HG02938 (cell line): Measurements from ENCODE around the gene CST3.
"Not testable (repeated sequence)": the region's sequence is repeated elsewhere in the genome, so short reads cannot be mapped to it uniquely, and the experiment has no call there.

Experiments
- ATAC-seq: cut with Tn5 transposase; IDR thresholded peaks from one replicate; pipeline ENCODE4 v1.9.1; 2021; ENCODE audit warnings: mild to moderate bottlenecking, moderate library complexity; ENCODE audit not compliant: unreplicated experiment

Gene CST3

DNA sequence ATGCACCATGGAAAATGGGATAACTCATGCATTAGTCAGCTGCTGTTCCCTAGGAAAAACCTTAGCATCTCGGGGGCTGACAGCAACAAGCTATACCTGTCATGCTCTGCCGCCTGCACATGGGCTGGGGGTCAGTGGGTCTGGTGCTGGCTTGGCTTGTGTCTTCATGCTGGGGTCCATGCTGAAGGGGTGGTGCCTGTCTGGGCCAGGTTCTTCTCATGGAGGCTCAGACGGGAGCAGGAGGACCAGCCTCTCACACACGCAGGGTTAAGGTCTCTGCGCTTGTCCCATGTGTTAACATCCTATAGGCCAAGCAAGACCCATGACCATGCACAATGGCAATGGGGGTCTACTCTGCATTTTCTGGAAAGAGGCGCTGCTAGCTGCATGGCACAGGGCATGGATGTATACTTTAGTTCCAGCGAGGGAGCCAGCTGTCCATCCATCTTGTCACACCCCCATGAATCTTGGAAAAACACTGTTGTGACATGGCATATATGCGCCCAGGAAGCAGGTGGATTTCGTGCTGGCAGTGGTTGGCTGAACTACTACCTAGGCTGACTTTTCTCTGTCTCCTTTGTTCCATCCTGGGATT is 24.6 kb upstream of the CST3 start:
- ATAC-seq = no peak

DNA sequence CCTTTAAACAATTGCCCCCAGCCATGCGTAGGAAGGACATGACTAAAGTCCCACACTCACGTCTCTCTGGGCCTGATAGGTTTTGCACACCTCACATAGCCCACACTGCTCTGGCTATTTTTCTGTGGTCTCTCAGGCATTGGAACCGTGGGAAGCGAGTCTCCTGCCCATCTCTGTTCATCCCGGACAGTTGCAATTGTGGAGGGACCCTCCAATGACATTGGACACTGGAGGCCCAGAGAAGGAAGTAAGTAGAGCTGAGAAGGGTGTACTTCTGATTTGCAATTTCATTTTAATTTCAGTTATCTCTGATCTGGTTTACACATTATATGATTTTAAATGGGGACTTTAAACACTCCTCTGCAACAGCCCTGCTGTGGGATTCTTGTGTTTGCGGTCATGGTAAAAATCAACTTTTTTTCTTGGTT is 23.3 kb upstream of the CST3 start:
- ATAC-seq = no peak

DNA sequence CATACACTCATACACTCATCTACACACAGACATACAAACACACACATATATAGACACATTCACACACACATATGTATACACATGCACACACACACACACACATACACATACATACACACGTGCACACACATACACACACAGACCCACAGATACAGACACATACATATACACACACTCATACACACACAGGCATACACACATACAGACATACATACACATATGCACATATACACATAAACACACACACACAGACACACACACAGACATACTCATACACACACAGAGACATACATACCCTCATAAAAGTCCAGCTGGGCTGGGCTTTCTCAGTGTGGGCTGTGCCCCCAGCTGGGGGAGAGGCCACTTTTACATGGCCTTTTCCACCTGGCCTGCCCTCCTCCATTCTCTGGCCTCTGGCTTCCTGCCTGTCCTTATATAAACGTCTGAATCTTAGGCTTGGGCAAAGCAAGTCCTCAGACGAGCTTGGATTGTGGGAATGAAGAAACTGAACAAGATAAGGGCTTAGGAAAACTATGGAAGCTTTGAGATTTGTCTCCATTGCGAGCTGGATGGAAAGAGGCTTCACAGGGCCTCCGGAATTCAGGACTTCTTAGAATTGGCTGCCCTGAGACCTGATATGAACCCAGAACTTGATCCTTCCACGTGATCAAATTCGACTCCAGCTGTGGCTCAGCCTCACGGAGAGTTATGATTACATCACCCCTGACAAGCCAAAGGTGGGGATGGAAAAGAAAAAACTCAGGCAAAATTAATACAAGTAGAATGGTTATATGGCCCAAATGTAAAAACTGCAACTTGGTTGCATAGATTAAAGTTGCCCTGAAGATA is 22.5 kb upstream of the CST3 start:
- no peak for ATAC-seq

DNA sequence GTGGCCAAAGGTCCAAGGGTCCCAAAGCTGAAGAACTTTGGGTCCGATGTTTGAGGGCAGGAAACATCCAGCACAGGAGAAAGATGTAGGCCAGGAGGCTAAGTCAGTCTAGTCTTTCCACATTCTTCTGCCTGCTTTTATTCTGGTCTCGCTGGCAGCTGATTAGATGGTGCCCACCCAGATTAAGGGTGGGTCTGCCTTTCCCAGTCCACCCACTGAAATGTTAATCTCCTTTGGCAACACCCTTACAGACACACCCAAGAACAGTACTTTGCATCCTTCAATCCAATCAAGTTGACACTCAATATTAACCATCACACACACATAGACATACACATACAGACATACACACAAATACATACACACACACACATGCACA is 21.8 kb upstream of the CST3 start:
- ATAC-seq = not testable (repeated sequence)

DNA sequence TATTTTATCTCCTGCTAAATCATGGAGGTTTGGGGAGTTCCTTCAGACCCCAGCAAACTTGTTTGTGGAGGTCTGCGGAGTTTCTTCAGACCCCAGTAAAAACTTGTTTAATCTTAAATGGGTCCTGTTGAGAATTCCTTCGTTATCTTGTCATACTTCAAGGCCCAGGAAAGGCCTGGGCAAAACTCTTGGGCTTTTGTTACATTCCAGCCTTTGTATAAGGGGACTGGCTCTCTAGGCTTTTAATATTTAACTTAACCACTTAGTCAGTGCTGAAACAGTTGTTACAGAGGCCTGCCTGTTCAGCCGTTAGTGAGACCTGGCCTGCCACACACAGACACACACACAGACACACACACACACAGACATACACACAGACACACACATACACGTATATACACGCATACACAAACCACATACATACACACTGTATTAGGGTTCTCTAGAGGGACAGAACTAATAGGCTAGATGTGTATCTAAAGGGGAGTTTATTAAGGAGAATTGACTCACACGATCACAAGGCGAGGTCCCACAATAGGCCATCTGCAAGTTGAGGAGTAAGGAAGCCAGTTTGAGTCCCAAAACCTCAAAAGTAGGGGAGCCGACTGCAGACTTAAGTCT is 21.3 kb upstream of the CST3 start:
- ATAC-seq = no peak

DNA sequence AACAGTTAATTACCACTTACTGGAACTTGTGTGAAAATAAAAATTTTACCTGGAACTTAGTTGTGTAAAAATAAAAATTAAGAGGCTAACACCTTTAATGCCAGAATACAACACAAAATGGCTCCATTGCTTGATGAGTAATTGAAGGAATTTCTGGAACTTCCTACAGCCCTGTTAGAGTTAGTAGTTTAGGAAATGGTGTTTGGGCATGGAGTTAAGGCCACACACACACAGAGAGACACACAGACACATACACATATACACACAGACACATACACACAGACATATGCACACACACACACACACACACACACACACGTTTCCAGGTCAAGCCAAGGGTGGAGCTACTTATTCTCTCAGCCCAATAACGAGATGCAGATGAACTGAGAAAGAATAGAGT is 20.6 kb upstream of the CST3 start:
- ATAC-seq = no peak

DNA sequence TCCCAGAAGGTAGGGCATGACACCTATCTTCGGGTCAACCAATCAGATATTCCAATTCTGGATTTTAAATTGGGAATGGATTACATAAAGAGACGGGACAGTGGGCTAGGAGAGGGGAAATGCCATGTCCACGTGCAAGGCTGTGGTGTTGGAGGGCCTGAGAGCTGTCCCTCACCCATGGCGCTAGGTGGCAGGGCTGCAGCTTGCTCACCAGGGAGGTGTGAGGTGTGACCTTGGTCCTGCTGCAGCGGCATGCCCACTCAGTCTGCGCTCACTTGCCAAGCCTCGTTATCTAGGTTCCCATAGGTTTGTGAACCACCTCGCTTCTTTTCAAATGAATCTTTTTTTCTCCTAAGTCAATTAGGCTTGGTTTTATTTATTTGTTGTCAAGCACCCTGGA is 19.4 kb upstream of the CST3 start:
- ATAC-seq = no peak

DNA sequence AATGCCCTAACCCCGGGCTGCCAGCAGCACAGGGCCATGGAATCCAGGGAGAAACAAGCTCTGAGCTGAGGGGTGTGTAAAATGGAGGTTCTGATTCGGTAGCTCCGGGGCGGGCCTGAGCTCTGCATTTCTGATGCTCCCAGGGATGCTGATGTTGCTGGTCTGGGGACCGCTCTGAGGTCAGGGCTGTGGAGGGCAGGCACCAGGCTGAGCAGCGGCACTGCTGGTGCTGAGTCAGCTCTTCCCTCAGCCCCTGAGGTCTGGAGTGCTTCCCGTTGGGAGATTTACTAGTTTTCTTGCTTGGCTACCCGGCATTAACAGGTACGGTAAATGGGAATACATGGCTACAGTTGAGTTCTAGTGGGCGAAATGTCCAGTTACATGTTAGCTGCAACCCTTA is 18.6 kb upstream of the CST3 start:
- no peak for ATAC-seq

DNA sequence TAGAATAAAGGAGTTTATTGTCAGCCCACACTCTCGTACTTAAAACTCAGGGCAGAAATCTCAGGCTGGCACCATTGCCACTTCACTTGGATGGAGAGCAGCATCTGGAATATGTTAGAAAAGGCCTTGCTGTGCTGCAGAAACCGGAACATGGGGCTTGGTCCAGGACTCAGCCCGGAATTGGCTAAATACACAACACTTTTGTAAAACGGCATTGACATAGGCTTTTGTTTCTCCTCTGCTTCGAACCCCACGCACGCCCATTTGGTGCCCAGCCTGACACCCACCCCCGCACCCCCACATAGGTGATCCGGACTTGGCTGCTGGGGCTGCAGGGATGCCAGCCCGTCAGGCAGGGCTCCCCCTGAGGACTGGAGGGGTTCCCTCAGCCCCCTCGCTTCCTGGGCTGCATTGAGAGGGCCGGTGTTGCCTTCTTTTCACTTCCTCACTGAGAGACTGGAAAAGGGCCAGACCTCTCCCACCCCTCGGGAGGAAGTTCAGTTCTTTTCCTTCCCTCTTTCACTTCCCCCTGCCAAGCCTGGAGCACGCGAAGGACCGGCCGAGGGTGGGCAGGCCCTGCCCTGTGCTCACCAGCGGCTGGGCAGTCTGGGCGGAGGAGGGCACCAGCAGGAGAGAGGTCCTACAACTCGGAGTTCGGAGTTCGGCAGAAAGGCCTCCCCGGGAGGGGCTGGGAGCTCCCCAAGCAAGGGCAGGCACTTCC is 17.9 kb upstream of the CST3 start:
- no peak for ATAC-seq

DNA sequence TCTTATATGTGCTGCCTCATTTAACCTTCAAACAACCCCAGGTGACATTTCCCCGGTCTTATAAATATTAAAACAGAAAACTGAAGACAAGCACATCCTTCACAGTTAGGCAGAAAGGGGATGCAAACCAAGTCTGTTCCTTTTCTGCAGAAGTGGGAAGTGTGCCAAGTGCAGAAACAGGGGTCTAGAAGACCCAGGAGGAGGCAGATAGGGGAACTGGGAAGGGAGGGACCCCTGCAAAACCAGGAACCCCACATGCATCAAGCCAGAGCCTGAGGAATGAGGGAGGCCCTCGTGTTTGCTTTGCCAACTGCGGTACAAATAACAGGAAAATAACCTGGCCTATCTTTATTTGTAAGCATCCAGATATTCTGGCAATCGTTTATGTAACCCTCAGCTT is 17.0 kb upstream of the CST3 start:
- no peak for ATAC-seq

DNA sequence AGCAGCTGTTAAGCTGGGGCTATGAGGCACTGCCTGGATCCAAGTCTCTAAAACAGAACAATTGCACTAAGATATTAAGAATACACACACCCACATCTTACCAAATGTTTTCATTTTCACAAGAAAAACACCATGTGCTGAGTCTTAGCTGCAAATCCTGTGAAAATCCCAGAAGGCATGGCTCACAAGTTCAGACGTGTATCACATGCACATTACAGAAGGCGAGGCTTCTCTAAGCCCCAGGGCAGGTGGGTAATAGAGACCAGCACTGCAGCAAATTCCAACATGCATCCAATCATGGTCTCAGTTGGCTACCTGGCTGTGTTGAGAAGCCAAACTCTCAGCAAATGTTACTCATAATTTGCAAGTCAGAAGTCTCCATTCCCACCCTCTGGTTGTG is 16.2 kb upstream of the CST3 start:
- no peak for ATAC-seq

DNA sequence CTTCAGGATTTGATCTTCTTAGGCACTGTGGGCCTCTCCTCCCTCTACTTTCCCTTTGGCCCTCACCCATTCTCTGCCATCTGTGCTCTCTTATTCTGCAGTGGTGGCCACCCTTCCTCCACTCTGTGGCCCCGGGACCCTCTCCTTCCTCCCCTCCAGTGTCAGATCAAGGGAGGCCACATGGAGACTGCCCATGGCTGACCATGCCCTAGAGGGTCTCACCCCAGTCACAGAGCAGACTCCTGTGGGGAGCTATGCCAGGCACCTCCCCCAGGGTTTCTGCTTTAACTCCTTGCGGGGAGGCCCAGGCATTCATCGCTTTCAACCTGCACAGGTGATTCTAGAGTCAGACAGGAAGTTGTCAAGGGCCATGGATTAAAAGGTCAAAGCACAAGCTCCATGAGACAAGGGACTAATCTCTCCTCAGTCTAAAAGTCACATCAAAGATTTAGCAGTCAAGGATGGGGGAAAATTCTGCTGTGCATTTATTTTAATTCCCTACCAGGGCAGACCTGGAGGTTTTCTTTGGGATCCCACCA is 15.7 kb upstream of the CST3 start:
- no peak for ATAC-seq

DNA sequence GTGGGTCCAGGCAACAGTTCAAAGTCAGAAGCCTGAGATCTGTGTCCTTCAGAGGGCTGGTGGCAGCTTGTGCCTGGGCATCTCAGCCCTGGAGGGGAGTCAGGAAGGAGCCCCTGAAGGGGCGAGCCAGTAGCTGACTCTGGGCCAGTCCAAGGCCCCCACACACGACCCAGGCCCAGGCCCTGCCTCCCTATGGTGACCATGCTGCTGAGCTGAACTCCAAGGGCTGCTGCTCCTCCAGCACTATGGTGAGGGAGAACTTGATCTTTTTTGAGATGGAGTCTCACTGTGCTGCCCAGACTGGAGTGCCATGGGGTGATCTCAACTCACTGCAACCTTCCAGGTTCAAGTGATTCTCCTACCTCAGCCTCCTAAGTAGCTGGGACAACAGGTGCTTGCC is 15.2 kb upstream of the CST3 start:
- ATAC-seq = no peak

DNA sequence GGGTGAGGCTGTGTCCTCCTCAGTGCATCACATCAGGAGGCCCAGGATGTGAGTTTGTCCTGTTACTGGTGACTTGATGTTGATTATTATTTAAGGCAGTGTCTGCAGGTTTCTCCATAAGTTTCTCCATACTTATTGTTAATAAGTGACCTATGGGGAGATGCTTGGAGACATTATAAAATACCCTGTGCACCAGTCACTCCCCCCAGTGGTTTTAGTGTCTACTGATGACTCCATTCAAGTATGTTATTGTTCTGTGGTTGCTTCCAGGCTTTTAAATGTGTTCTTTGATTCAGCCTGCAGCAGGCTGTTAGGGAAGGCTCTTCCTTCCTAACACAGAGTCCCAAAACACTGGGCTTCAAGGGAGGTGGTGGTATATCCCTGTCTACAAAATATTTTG is 14.6 kb upstream of the CST3 start:
- no peak for ATAC-seq

DNA sequence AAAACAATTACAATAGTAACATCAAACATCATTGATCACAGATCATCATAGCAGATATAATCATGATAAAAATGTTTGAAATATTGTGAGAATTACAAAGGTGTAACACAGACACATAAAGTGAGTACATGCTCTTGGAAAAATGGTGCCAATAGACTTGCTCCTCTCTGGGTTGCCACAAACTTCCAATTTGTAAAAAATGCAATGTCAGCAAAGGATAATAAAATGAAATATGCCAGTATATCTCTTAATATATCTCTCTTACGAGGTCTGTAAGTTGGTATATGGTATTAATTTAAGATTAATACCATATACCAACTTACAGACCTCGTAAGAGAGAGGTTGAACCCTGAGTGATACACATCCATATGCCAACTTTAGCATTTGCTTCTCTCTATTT is 13.4 kb upstream of the CST3 start:
- no peak for ATAC-seq

DNA sequence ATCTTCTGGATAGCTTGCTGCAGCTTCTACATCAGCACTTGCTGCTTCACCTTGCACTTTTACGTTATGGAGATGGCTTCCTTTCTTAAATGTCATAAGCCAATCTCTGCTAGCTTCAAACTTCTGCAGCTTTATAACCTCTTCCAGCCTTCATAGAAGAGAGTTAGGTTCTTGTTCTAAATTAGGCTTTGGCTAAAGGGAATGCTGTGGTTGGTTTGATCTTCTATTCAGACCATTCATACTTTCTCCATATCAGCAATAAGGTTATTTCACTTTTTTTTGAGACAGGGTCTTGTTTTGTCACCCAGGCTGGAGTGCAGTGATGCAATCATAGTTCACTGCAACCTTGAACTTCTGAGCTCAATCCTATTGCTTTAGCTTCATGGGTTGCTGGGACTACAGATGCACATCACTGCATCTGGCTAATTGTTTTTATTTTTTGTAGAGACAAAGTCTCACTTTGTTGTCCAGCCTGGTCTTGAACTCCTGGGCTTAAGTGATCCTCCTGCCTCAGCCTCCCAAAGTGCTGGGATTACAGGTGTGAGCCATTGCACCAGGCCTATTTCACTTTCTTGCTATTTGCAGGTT is 12.2 kb upstream of the CST3 start:
- no peak for ATAC-seq

DNA sequence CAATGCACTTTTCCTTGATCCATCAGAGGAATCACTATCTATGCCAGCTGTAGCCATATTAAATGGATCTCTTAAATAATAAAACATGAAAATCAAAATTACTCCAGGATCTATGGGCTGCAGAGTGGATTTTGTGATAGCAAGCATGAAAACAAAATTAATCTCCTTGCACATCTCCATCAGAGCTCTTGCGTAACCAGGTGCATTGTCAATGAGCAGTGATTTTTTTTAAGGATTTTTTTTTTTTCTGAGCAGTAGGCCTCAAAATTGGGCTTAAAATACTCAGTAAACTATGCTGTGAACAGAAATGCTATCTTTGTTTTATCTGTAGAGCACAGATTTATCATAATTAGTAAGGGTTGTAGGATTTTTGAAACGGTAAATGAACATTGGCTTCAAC is 11.5 kb upstream of the CST3 start:
- ATAC-seq = no peak

DNA sequence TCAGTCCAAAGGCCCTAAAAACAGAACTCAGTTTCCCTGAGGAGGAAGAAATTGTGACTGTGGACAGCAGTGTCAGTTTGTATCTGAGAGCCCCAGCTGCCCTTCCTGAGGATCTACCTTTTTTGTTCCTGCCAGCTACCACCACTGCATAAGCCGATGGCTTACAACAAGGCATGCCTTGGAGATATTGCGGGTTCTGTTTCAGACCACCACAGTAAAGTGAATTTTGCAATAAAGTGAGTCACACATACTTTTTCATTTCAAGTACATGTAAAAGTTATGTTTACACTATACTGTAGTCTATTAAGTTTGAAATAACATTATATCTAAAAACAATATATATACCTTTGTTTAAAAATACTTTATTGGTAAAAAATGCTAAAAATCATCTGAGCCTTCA is 9.6 kb upstream of the CST3 start:
- ATAC-seq = no peak

DNA sequence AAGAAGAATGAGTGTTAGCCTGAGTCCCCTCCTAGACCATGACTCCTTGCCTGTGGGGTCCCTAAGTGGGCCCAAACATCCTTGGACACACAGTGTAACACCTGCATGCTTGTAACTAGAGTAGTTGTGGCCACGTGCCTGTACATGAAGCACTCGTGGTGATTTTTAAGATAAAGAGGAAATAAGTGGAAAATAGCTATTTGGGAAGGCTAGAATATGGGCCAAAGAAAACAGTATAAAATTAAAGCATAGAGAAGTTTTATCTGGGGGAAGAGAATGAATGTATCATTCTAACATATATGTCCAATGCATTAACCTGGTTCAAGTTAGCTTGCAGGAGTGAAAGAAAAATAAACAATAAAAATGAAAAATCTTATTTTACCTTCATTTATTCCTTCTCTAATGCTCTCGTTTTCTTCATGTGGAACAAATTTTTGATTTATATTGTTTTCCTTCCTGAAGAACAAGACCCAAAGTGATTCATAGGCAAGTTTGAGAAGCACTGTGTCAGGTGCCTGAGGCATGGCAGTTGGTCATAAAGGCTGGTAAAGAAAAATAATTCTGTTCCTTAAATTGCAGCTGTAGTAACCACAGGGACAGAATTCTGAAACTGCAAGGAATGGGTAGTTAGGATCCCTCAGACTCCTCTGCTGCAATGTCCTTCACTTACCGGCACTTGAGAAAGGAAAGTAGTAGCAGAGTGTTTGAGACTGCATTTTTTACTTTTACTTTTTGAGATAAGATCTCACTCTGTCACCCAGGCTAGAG is 8.5 kb upstream of the CST3 start:
- ATAC-seq = no peak

DNA sequence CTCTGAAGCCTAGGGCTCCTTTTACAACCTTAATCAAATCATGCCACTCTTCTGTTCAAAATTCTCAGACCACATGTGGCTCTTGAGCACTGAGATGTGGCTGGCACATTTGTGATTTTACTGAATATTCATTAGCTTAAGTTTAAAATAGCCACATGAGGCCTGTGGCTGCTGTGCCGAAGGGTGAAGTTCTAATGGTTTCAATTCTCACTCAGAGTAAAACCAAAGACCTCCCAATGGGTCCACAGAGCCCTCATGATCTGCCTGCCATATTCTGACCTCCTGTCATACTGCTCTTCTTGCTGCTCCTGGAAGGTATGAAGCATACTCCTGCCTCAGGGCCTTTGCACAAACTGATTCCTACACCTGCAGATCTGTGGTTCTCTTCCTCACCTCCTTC is 7.8 kb upstream of the CST3 start:
- no peak for ATAC-seq
